Ishikawa (cell line): ENCODE data around the gene LCE3A.

Experiments used
- CEBPB ChIP-seq: IDR thresholded peaks from 2 replicates; pipeline ENCODE4 v1.6.1; 2012
- EP300 ChIP-seq: IDR thresholded peaks from 2 replicates; pipeline ENCODE4 v1.6.1; 2012; ENCODE audit warnings: borderline replicate concordance
- NFIC ChIP-seq: IDR thresholded peaks from 2 replicates; pipeline ENCODE4 v1.6.1; 2012
- RAD21 ChIP-seq: IDR thresholded peaks from 2 replicates; pipeline ENCODE4 v1.6.1; 2012; ENCODE audit warnings: low read depth
- TAF1 ChIP-seq: IDR thresholded peaks from 2 replicates; pipeline ENCODE4 v1.6.1; 2012; ENCODE audit warnings: low read depth, mild to moderate bottlenecking
- TEAD4 ChIP-seq: IDR thresholded peaks from 2 replicates; pipeline ENCODE4 v1.6.1; 2012
- YY1 ChIP-seq: IDR thresholded peaks from 2 replicates; pipeline ENCODE4 v1.6.1; 2012; ENCODE audit warnings: low read depth
- TF ChIP-seq, protein P1 (sequence below): IDR thresholded peaks from 2 replicates; pipeline ENCODE4 v1.6.1; 2012

DNA sequence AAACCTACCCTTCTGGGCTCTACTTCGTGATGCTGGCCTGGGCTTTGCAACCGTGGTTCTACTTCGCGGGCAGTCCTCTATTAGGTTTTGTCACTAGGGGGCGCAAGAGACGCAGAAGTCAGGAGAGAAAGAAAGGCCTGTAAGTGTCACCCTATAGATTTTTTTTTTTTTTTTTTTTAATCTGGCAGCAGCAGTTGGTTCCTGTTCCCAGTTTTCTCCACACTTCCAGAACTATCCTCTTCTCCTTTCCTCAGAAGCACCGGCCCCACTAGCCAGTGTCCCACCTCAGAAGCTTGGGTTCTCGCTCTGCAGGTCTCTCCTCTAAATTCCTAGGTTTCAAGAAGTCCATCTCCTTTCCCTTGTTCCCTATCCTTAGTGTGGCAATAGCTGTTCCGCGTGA, 31.2 kb upstream of the LCE3A start:
- TF ChIP-seq TEAD4: no peak
- TF ChIP-seq CEBPB: no peak
- TF ChIP-seq NFIC: no peak
- TF ChIP-seq, protein P1, sequence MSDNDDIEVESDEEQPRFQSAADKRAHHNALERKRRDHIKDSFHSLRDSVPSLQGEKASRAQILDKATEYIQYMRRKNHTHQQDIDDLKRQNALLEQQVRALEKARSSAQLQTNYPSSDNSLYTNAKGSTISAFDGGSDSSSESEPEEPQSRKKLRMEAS: no peak
- TF ChIP-seq EP300: no peak
- no peak for TF ChIP-seq TAF1
- TF ChIP-seq YY1: no peak
- peak; percentile 75 for TF ChIP-seq RAD21
